GM19467 (cell line): ENCODE data around the gene ITIH4.

ENCODE experiments used
- ATAC-seq: cut with Tn5 transposase; IDR thresholded peaks from one replicate; pipeline ENCODE4 v1.9.1; 2021; ENCODE audit warnings: mild to moderate bottlenecking, moderate library complexity; ENCODE audit not compliant: unreplicated experiment

ITIH4 gene

GRCh38 chr3:52830535-52831258, at the start of gene ITIH4:
Gene ITIH4, minus strand, starts transcription at chr3:52830672. Its CDS starts 30 bp downstream, at chr3:52830642.
- ATAC-seq: no peak

DNA sequence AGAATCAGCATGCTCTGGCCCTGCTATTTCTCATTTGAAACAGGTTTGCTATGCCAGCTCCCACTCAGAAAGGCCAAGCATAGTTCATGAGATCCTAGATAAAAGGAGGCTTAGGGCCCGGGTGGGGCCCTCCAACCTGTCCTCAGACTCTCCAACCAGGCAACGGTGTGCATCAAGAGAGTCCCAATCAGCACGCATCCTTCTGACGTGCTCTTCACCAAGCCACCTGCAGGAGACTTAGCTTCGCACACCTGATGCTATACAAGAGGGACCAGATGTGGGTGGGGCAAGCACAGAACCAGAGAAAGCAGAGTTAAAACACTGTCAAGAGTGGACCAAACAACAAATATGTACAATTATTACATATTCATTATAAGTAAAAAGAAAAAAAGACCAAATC, 49.6 kb upstream of the ITIH4 start:
- no peak for ATAC-seq

GRCh38 chr3:52879581-52879980, 49.1 kb upstream of the ITIH4 start:
- ATAC-seq: no peak

GRCh38 chr3:52879090-52879489, 48.6 kb upstream of the ITIH4 start:
- ATAC-seq: no peak

GRCh38 chr3:52877085-52877484, 46.6 kb upstream of the ITIH4 start:
- ATAC-seq: no peak

- no peak for ATAC-seq
Measured at GRCh38 chr3:52874864-52875587, 44.6 kb upstream of the ITIH4 start.

- ATAC-seq: no peak
Measured at GRCh38 chr3:52874160-52874701, 43.8 kb upstream of the ITIH4 start.

DNA sequence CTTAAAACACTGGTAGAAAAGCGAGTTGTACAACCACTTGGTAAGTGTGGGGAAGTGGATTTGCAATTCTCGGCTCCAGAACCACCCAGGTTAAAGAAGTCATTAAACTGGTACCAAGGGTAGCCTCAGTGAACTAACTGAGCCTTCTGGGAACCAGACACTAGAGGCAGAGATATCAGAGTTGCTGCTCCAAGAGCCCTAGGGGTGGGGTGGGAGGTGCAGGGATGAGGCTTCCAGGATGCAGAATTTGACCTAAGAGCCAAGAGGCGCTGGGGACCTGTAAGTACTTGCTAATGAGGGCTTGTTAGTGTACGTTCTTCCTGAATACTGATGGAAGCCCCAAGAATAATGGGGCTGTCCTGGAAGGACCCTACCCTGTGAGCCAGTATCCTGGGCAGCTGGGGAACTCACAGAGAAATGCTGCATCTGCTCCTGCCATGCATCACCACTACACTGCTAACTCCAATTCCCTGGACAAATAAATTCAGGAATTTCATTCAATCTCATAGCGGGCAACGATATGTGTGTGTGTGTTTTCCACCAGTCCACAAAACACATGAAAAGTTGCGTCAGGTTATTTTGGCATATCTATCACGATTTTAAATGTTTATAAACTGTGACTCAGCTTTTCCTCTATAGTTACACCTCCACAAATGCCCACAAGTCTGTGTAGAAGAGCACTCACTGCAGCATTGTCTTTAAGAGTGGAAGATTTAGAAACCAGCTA, 43.1 kb upstream of the ITIH4 start:
- ATAC-seq: no peak

DNA sequence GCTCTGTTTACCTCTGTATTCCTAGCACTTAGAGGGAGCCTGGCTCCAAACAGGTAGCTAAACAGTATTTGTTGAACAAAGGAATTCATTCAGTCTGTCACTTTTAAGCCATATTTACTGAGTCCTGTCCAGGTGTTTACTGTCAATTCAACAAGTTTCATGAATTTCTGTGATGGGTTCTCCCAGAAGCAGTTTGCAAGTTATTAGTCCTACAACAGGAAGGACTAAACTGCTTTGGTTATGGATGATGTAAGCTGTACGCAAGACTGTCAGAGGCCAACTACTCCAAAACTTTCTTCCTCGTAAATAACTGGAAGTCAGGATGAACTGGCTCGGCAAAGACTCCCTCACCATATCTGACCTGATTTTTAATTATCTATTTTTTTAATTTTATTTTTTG, 41.8 kb upstream of the ITIH4 start:
- ATAC-seq: no peak

DNA sequence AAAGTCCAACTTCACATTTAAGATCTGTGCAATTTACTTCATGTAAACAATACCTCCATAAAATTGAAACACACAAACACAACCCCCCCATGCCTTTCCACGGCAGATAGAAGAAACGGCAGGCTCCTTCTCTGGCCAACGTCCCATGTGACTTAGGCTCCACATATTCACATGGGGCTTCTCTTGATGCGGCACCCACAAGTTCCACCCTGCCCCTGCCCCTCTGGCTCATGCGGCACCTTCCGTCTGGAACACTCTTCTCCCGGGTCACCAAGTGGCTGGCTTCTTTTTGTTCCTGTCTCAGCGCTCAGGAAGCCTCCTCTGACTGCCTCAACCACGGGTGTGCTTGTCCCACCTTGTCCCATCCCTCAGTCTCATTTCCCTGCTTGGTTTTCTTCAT, 41.3 kb upstream of the ITIH4 start:
- no peak for ATAC-seq

- no peak for ATAC-seq
Measured at GRCh38 chr3:52870471-52870870, 40.0 kb upstream of the ITIH4 start.

DNA sequence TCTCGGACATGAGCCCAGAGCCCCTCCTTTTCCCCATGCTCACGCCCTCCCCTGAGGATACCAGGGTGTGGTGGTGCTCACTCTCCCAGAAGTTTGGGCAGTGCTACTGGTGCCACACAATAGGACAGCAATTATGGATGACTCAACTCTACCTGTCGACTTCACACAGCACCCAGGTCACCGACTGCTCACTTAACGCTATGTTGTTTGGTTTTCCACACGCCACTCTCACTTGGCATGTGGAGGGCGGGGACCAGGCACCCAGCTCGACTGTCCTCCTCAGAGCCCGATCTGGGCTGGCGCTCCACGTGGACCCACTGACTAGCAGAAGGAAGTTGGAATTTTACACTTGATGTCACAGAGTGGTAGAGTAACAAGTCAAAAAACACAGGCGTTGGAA, 36.0 kb upstream of the ITIH4 start:
- no peak for ATAC-seq

- ATAC-seq: no peak
Measured at GRCh38 chr3:52865994-52866393, 35.5 kb upstream of the ITIH4 start.

DNA sequence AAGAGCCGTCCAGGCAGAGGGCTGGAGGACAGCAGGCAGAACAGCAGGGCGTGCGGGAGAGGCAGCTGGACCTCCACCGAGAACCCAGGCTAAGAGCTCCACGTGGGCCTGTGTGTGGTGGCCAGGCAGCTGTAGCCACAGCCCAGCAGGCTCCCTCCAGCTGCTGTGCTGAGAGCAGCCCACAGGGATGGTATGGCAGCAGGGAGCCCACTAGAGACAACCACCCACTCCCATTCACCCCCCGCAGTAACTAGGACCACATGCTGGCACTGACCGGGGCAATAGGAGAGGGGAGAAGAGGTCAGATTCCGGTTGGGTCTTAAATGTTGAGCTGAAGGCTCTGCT, 29.9 kb upstream of the ITIH4 start:
- no peak for ATAC-seq

GRCh38 chr3:52859686-52860423, 29.4 kb upstream of the ITIH4 start:
- ATAC-seq: no peak

GRCh38 chr3:52857864-52858263, 27.4 kb upstream of the ITIH4 start:
- ATAC-seq: no peak

- ATAC-seq: no peak
Measured at GRCh38 chr3:52857133-52857532, 26.7 kb upstream of the ITIH4 start.

GRCh38 chr3:52856666-52857065, 26.2 kb upstream of the ITIH4 start:
- no peak for ATAC-seq

DNA sequence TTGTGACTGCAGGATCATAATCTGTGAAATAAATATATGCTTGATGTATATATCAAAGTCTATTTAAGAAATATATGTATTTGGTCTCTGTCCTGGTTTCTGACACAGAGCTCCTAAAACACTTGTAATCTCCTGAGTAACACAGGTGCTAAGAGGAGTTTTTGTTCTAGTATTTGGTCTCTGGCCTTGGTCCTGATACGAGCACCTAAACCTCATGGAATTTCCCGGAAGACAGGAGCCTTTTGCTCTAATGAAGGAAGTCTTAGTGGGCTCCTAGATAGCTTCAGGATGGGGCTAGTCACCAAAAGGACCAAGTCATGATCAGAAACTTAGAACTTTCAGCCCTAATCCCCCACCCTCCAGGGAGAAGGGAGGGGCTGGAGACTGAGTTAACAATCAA, 23.5 kb upstream of the ITIH4 start:
- ATAC-seq: no peak

GRCh38 chr3:52852419-52852818, 21.9 kb upstream of the ITIH4 start:
- no peak for ATAC-seq

GRCh38 chr3:52851348-52851747, 20.9 kb upstream of the ITIH4 start:
- peak; percentile 49 for ATAC-seq
